ENCODE measurements around the gene CRELD2. TPM values are rescaled to one million over a fixed set of nuclear protein-coding genes. Genes with fewer than 3 reads are reported as not detected.
A peak's percentile ranks its signal among the peaks of the same experiment; 100 is the strongest.

CRELD2 gene
- total and polyA plus RNA-seq, 2 of the 13 experiments (the other 11 are each of a cell fraction or from before 2014, with no cell fraction given): 17.2 to 44.7 TPM

- TF ChIP-seq, protein P1, sequence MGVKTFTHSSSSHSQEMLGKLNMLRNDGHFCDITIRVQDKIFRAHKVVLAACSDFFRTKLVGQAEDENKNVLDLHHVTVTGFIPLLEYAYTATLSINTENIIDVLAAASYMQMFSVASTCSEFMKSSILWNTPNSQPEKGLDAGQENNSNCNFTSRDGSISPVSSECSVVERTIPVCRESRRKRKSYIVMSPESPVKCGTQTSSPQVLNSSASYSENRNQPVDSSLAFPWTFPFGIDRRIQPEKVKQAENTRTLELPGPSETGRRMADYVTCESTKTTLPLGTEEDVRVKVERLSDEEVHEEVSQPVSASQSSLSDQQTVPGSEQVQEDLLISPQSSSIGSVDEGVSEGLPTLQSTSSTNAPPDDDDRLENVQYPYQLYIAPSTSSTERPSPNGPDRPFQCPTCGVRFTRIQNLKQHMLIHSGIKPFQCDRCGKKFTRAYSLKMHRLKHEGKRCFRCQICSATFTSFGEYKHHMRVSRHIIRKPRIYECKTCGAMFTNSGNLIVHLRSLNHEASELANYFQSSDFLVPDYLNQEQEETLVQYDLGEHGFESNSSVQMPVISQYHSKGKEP (CRISPR knock-in tag; IDR thresholded peaks at IDR 0.05): no peak
- TF ChIP-seq ZNF576 (CRISPR knock-in tag; IDR thresholded peaks at IDR 0.05) (no peak), ZFY (CRISPR knock-in tag; IDR thresholded peaks at IDR 0.05) (peak; percentile 37; the same call in 1 of the 2 replicates), BORCS8-MEF2B (CRISPR knock-in tag; IDR thresholded peaks at IDR 0.05) (no peak), ZNF496 (CRISPR knock-in tag; IDR thresholded peaks at IDR 0.05; ENCODE audit: insufficient replicate concordance) (no peak), CHD4 (IDR thresholded peaks at IDR 0.05; ENCODE audit: borderline replicate concordance, low read length) (no peak), ZNF687 (CRISPR knock-in tag; IDR thresholded peaks at IDR 0.05) (peak; percentile 91), ZNF691 (CRISPR knock-in tag; IDR thresholded peaks at IDR 0.05; ENCODE audit: borderline replicate concordance, low read depth) (peak; percentile 57; the same call in 1 of the 2 replicates), HOXA5 (CRISPR knock-in tag; IDR thresholded peaks at IDR 0.05) (no peak), MBD4 (IDR thresholded peaks at IDR 0.05; ENCODE audit: borderline replicate concordance, low read length) (no peak), HNRNPL (IDR thresholded peaks at IDR 0.05; ENCODE audit: low read depth, low read length) (no peak; the same call in 1 of the 2 replicates), RXRB (CRISPR knock-in tag; IDR thresholded peaks at IDR 0.05; ENCODE audit: borderline replicate concordance) (peak; percentile 5; the same call in 1 of the 2 replicates), TAF15 (IDR thresholded peaks at IDR 0.05; ENCODE audit: low read depth, low read length, poor library complexity, severe bottlenecking) (no peak), KMT2A (CRISPR knock-in tag; IDR thresholded peaks at IDR 0.05) (no peak)
- TF ChIP-seq, protein P2, sequence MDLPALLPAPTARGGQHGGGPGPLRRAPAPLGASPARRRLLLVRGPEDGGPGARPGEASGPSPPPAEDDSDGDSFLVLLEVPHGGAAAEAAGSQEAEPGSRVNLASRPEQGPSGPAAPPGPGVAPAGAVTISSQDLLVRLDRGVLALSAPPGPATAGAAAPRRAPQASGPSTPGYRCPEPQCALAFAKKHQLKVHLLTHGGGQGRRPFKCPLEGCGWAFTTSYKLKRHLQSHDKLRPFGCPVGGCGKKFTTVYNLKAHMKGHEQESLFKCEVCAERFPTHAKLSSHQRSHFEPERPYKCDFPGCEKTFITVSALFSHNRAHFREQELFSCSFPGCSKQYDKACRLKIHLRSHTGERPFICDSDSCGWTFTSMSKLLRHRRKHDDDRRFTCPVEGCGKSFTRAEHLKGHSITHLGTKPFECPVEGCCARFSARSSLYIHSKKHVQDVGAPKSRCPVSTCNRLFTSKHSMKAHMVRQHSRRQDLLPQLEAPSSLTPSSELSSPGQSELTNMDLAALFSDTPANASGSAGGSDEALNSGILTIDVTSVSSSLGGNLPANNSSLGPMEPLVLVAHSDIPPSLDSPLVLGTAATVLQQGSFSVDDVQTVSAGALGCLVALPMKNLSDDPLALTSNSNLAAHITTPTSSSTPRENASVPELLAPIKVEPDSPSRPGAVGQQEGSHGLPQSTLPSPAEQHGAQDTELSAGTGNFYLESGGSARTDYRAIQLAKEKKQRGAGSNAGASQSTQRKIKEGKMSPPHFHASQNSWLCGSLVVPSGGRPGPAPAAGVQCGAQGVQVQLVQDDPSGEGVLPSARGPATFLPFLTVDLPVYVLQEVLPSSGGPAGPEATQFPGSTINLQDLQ (CRISPR knock-in tag; IDR thresholded peaks at IDR 0.05): no peak
- TF ChIP-seq, protein P3, sequence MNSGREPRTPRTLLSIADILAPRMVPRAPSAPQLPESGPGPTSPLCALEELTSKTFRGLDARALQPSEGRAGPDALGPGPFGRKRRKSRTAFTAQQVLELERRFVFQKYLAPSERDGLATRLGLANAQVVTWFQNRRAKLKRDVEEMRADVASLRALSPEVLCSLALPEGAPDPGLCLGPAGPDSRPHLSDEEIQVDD (CRISPR knock-in tag; IDR thresholded peaks at IDR 0.05; ENCODE audit: borderline replicate concordance): no peak; the same call in 1 of the 2 replicates
- TF ChIP-seq, protein P4, sequence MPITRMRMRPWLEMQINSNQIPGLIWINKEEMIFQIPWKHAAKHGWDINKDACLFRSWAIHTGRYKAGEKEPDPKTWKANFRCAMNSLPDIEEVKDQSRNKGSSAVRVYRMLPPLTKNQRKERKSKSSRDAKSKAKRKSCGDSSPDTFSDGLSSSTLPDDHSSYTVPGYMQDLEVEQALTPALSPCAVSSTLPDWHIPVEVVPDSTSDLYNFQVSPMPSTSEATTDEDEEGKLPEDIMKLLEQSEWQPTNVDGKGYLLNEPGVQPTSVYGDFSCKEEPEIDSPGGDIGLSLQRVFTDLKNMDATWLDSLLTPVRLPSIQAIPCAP (CRISPR knock-in tag; IDR thresholded peaks at IDR 0.05; ENCODE audit: low read depth): 0 out of 2 replicates have a peak, but pooled peaks have one; percentile 18
These were observed 36.7 kb downstream of the CRELD2 start (continued) for GRCh38 chr22:49954991-49955580.

All from HepG2 (cell line).